SW480 (cell line): ENCODE measurements around the gene ROBO2.

Experiments
- DNase-seq: peaks from one replicate; pipeline ENCODE4 v3.0.0-alpha.2; 2016; ENCODE audit warnings: low spot score

Gene ROBO2

DNA sequence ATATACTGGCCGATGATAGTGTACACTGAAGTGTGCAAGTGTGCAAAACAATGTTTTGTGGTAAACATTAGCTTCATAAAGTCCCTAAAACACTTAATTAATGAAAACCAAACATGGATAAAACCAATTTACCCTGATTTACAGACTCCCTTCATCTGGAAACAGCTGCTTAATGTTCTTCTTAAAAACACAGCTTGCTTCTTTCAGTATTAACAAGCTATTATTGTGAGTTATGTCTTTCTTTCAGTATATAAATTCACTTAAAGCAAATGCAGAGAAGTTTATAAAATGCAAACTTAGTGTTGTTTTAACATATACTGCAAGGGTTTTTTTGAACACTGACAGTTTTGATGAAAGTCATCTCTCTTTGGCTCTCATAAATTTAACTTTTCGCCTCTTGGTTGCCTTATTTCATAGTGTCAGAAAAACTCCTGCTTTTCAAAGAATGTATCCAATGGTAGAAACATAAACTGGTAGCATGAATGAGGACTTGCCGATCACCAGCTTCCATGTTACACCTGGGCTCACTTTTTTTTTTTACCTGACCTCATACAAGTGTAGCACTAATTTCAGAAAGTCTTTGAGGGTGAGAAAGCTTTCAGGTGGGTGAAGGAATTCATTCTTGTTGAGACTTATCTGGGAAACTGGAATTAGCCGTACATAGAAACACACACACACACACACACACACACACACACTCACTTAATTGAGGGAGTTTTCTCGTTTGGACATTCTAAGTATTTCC lies 532.2 kb downstream of the ROBO2 start:
- DNase-seq = no peak

DNA sequence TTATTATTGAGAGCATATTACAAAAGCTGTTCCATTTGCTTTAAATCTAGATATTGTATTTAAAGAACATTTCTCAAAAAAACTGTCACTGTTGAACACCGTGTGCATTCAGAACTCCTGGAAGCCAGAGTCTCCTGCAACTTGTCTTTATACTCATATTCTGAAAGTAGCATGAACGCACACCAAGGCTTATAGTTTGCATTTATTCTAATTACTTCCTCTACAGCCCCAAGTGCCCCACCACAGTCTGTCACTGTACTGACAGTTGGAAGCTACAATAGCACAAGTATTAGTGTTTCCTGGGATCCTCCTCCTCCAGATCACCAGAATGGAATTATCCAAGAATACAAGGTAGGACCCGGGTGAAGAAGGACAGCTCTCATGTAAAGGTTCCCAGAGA lies 537.4 kb downstream of the ROBO2 start:
- no peak for DNase-seq

DNA sequence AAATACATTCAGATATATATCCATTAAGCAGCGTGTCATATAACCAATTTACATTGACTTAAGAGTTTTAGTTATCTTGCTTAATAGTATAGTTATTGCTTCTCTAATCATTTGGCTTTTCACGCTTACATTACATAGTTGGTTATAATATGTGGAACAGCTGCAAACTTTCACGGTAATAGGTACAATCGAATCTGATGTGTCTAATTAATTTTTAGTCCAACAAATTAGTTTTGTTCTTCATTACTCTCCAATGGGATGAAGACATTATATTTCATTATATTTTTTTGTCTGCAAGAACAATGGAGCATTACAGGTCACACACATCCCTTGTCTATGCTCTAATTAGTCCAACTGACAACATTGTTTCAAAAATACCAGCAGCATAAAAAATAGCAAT lies 546.3 kb downstream of the ROBO2 start:
- no peak for DNase-seq

DNA sequence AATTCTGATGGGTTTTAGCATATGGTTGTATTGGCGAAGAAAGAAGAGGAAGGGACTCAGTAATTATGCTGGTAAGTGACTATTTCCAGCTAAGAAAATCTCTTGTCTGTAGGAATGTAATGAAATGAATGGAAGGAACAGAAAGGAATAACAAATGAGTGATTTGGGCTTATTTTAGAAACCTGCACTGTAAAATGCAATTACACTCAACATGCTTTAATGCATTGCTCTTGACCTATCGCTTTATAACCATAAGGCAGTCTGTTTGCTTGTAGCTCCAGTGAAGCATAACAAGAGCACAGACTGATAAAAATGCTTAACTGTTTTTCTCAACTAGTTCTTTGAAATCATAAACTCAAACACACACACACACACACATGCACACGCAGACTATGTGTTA lies 549.0 kb downstream of the ROBO2 start:
- DNase-seq = no peak

DNA sequence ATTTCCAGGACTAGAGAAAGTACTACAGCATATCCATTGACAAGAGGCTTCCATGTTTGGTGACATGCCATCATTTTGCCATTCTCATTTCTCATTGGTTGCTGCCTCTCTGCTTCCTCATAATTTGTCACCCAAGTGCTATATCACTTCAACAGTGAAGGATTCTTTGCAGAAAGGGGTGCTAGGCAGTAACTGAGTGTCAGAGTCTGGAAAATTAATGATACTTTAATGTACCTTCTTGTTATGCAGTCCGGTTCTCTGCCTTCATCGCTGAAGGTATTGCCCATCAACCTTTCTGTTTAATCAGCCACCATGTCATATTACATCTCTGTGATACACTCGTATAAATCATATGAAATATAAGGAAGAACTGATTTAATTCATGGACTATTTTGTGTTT lies 550.3 kb downstream of the ROBO2 start:
- DNase-seq = no peak

DNA sequence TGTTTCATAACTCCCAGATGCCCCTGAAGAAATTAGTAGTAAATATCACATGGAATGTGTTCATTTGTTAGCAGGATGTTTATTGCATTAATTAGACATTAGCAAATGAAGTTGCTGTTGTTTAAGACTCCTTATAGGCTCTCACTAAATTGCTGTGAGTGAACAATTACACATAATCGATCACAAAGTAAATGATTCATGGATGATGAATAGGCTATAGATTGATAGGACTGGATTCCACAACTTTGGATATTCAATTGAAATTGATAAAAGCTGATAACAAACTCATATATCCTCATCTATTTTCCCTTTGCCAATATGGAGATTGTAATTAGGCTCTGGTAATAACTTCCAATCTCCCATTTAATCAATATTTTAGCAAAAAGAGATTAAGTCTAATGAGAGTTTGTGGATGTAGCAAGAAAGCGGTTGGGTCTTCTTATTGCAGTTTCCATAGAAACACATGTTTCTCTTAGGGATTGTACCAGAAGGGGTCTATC lies 555.5 kb downstream of the ROBO2 start:
- DNase-seq = no peak

DNA sequence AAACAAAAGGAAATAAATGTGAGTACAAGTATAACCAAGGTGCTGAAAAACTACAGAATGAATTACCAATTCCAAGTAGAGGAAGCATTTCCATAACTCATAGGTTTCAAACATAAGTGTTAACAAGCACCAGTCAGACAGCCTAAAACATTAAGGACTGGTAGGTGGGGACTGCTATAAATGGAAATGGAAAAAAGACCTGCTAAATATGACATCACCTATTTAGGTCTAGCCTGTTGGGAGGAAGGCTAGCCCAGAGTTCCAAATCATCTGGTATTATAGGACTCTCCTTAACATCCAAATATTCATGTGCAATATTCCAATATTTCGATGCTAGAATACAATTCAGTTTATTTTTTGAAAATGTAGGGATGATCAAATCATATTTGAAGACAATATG lies 560.0 kb downstream of the ROBO2 start:
- DNase-seq = no peak

DNA sequence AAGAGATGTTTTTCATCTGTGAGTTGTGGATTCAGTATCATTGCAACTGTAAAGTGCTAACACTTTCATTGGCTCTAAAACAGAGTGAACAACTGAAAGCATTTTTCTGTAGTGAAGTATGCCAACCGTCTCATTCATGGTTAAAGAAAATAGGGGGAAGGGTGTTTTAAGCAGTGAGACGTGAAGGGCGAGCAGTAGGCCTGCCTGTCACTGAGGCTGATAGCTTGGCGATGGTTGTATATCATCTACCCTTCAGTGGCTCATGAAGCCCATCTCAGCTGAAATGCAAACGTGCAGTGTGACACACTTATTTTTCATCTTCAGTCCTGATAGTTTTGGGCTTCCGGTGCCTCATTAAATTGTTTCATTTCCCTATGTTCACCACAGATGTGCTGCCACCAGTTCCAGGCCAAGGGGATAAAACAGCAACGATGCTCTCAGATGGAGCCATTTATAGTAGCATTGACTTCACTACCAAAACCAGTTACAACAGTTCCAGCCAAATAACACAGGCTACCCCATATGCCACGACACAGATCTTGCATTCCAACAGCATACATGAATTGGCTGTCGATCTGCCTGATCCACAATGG lies 562.0 kb downstream of the ROBO2 start:
- DNase-seq = no peak

DNA sequence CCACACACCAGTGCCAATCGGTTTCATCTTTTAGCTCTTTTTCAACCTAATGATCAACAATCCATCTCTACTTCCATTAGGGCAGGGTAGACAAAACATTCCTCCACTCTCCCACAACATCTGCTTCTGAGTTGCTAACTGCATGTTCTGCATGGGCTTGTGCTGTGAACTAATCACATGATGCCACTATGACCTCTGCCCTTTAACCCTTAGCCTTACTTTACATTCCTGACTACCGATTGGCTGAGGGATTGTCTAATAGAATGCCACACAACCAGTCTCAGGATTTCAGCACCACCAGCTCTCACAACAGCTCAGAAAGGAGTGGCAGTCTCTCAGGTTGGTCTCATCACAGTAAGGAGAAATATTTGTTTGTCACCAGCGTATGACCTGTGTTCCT lies 562.8 kb downstream of the ROBO2 start:
- no peak for DNase-seq

DNA sequence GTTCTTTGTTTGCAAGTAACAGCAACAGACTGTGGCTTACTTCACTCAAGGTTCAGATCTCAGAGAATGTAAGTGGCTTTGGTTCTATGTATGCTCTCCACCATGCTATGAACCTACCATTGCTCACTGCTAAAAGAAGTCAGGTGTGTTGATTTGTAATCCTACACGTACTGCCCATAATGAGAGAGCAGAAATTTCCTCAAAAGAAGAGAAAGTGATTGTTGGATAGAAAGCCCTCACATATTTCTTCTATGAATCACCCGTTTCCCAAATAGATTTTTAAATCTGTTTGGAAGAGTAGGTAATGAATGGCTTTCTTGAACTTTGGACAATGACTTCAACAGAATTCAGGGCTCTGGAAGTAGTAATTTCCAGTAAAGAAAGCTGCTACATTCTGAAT lies 565.4 kb downstream of the ROBO2 start:
- no peak for DNase-seq

DNA sequence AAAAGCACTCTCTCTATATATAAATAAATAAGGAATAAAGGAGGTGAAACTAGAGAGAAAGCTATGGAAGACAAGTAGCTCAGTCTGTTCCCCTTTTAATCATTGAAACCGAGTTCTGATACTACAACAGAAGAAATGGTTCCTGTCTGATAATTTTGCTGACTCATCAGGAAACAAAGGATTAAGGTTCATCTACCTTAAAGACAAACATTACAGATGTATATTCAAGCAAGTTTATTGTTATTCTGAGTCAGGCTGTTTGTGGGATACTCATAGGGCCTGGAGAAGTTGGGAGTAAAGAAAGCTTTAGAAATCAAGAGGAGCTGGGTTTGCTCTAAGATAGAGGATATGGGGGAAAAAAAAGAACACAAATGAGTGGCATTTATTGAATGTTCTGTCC lies 566.0 kb downstream of the ROBO2 start:
- DNase-seq = no peak

DNA sequence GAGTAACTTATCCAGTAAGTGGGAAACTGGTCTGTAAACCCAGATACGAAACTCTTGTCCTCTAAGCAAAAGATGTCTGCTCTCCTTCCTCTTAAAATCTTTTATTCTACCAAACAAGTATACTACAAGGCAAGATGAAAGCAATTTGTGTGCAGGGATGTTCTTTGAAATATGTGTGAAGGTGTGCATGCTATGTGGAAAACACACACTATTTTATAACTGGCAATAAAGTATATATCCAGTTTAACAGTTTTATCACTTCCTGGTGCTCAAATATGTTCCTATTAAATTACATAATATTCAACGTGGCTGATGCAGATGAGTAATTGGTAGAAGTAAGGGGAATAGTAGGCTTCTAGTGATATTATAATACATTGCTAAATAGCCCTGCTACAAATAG lies 566.5 kb downstream of the ROBO2 start:
- no peak for DNase-seq

DNA sequence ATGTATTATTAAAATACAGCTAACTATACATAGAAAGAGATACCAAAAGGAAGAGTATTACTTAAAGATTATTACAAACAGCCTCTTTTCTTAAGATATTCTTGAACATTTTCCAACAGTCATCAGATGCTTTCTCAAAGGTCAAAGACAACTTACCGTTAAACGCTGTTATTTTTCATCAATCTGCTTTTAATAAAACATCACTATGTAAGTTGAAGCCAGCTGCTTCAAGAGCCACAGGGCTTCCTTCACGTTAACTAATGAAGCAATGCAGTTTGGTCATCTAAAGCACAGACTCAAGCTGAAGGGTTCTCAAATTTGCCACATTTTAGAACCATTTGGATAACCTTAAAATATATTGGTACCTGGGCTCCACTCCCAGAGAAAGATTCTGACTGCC lies 578.8 kb downstream of the ROBO2 start:
- DNase-seq = no peak

DNA sequence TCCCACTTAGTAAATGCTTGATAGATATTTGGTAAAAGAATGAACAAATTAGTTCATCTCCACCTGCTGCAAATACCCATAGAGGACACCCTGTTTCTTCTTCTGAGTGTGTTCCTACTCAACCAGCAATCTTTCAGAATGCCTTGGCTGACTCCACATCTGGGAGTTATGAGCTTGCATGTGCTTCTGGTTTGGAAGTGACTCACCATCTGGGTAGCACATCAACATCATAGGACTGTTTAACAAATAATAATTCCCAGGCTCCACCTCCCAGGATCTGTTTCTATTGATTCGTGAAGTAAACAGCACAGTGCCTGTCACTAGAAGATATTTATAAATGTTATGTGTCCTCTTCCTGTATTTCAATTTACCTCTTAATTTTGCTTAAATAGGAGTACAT lies 580.1 kb downstream of the ROBO2 start:
- DNase-seq = no peak

DNA sequence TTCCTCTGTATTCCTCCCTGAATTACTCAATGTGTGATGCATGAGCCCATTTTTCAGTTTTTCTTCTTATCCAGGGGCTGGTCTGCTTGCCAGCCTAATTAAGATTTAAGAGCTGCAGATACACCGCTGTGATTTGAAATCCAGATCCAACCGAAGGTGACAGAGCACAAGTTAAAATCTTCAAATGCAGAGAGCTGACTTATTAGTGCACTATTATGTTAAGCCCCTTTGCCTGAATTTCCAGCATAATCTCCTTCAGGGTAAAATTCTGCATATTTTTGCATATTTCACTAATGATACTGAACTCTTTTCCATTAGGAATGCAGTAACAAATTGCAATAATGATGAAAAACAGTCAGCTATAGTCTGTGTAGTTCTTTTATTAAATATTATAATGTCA lies 583.6 kb downstream of the ROBO2 start:
- no peak for DNase-seq

DNA sequence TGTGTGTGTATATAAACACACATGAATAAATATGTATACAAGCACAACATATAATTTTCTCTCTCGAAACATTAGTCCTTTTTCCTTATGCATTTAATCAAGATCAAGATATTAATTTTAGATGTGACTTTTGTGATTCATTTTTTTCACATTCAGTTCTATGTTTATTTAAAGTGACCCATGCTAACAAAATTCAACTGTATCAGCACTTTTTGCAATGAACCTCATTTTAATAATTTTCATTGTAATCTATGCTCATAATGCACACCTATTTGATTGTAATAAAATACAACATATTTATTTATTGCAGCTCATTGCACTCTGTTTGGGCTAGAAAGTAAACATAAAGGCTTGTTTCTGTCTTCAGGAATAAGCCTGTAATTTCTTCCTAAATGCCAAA lies 586.3 kb downstream of the ROBO2 start:
- DNase-seq = no peak

DNA sequence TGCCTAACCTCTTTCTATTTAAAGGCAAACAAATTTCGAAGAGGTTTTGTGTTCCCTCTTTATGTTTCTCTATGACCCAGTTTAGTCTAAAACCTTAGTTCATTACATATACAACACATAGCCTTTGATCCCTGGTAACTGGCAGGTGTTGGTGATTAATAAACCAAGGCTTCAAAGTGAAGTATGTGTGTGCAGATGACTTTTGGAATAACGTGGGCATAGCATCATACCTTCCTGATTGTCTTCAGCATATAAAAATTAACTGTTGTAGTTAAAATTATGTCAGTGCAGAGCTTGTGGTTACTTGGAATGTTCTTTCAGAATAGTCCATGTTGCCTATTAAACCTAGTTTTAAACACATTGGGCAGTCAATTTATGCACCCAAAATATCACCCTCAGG lies 608.3 kb downstream of the ROBO2 start:
- DNase-seq = peak; percentile 84

DNA sequence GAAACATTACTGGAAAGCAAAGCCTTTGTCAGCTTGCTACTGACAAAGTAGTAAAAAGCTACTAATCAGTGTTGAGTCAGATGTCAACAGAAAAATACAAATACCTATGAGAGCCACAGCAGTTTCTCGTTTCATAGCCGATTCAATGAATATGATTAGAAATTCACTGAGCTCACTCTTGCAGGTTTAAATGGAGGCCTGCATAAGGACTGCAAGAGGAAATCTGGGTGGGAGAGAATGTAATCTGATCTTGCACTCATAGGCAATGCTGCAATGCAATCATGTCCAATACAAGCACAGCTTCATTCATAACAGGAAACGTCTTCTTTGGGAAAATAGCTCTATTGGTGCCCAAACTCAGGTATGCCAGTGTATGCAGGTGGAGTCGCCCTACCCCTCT lies 608.8 kb downstream of the ROBO2 start:
- peak; percentile 48 for DNase-seq

DNA sequence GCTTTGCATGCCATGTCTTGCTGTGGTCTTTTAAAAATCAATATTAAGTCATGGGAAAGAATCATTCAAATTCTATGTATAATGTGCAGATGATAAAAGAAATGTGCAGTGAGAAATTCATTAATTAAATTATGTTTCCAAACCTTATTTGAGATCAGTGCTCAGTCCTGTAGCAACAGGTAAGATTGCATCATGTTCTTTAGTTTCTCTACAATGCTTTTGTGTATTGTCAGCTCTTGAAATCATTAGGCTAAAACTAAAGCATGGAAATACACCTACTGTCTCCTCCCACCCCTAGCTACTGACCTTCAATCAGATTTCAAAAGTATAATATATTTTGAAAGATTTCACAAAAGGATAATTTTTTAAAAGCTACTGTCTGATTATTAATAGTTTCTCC lies 612.7 kb downstream of the ROBO2 start:
- DNase-seq = no peak

DNA sequence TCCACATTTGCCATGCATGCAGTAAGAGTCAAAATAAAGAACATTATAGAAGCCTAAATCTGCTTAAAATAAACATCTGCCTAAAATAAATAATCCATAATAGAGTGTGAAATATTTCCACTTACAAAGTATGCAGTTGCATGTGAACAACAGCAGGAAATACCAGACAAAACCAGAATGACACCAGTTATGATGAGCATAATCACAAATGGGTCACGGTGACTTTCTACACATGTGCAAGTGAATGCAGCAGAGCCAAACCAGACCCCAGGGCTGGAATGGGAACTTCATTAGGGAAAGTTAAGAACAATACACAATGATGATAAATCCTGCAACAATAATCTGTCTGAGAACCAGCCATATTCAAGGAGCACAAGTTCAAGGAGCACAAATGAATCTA lies 615.5 kb downstream of the ROBO2 start:
- DNase-seq = no peak

DNA sequence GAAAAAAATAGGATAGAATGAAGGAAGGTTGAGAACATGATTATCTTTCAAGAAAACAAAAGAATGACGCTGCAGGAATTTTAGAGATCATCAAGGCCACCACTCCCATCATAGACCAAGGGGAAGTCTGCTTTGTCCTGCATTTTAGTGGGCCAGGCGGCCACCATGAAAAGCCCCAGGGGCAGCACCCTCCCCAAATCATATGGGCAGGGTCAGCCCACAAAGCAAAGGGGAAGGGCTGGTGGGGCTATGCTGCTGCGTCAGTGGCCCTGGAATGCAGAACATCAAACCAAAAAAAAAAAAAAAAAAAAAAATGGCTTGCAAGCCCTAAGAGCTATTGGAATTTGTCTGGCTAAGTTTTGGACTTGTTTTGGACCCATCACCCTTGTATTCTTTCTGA lies 620.8 kb downstream of the ROBO2 start:
- peak; percentile 10 for DNase-seq

DNA sequence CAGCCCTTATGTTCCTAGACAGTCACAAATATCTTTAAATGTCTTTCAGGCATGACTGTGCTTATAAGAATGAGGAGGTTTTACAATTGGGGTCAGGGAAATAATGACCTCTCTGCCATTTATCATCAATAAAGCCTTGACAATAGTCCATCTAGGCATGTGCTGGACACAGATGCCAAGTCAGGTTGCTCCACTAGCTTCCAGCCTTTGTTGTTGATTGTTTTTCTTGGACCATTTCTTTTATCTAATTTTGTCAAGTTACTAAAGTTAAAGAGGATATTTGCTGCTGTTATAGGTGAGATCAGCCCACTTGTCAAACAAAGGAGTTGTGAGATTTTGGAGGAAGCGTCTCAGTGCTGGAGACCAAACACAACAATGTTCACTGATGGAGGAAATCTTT lies 628.0 kb downstream of the ROBO2 start:
- DNase-seq = no peak

DNA sequence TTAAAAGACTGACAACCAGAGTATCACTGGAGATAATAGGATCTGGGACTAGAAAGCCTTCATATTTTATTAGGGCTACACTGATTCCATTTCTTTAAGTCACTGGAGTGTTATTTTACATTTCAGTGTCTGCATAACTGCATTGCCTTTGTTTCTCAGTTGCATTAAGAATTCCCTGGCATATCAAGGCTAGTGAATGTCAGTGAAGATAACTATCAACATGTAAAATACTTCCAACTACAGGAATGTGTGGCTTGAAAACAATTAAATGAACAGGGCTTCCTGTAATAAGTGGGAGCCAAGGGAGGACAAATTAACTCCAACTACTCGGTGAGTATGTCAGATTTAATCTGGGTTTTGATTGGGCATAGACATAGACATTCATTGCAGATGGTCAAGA lies 628.5 kb downstream of the ROBO2 start:
- DNase-seq = no peak

DNA sequence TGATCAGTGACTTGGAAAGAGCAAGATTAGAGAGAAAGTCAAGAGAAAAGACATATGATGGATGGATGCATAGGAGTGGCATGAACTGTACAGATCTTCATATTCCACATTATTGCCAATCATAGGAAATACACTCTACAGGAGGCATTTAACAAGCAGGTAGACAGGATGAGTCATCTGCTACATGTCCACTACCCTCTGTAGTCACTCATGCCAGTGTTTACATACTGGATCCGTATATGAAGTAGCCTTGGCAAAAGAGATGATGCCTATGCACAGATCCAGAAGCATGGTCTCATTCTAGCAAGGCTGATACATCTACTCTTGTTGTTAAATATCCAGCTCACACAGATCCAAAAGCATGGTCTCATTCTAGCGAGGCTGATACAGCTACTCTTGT lies 632.1 kb downstream of the ROBO2 start:
- DNase-seq = no peak
